GM13976 (cell line): ENCODE measurements around the gene CTNNA2.
"Not testable (repeated sequence)": the region's sequence is repeated elsewhere in the genome, so short reads cannot be mapped to it uniquely, and the experiment has no call there.

ENCODE experiments used
- DNase-seq: peaks from one replicate; pipeline ENCODE4 v3.0.0; 2012; ENCODE audit warnings: low spot score
- CTCF ChIP-seq: IDR thresholded peaks from 2 replicates; pipeline ENCODE4 v1.5.1; 2012; ENCODE audit warnings: borderline replicate concordance, mild to moderate bottlenecking; ENCODE audit not compliant: insufficient read depth; ENCODE audit errors: extremely low read depth, missing control alignments, control extremely low read depth
- in situ Hi-C: fragments of 300-500 bp; cut with MboI; formaldehyde crosslinking; loops from one replicate; pipeline ENCODE4 v1.12.0; 2022; ENCODE audit warnings: low sequenced_read_pairs, mixed read lengths, inconsistent platforms; ENCODE audit not compliant: unreplicated experiment

The CTNNA2 gene

GRCh38 chr2:80022018-80022417, 509.2 kb downstream of the CTNNA2 start:
- no peak for DNase-seq
- in situ Hi-C loops = no loop called here
- TF ChIP-seq CTCF = no peak

- in situ Hi-C loops = no loop called here
- no peak for DNase-seq
- TF ChIP-seq CTCF = no peak
Measured at GRCh38 chr2:80026040-80026729, 513.3 kb downstream of the CTNNA2 start.

- in situ Hi-C loops = no loop called here
- DNase-seq = no peak
- TF ChIP-seq CTCF = no peak
Measured at GRCh38 chr2:80028051-80028450, 515.2 kb downstream of the CTNNA2 start.

GRCh38 chr2:80028584-80028983, 515.7 kb downstream of the CTNNA2 start:
- DNase-seq = no peak

GRCh38 chr2:80030135-80030534, 517.3 kb downstream of the CTNNA2 start:
- TF ChIP-seq CTCF = no peak
- in situ Hi-C loops = no loop called here
- DNase-seq = no peak

More at GRCh38 chr2:80028584-80028983, 515.7 kb downstream of the CTNNA2 start:
- TF ChIP-seq CTCF = no peak
- in situ Hi-C loops = no loop called here

GRCh38 chr2:80032684-80033083, 519.8 kb downstream of the CTNNA2 start:
- in situ Hi-C loops, DNase-seq: not testable (repeated sequence)

- no peak for DNase-seq
- no peak for TF ChIP-seq CTCF
- in situ Hi-C loops = no loop called here
Measured at GRCh38 chr2:80035749-80036285, 523.0 kb downstream of the CTNNA2 start.
